B cell (primary cell): ENCODE results near the gene HECTD1. TPM values are rescaled to one million over a fixed set of nuclear protein-coding genes. Genes with fewer than 3 reads are reported as not detected.

Source experiments
- ATAC-seq: fragments of 200-7000 bp; cut with Tn5 transposase; one replicate; pipeline ENCODE4 v1.10.0; 2021; ENCODE audit warnings: low read depth, mild to moderate bottlenecking, moderate number of reproducible peaks, moderate library complexity
- CTCF ChIA-PET: fragments of 350-600 bp; sonication (Branson Sonifier 250); formaldehyde crosslinking; loops from one replicate; lab custom pipeline; 2021; ENCODE audit warnings: antibody characterized with exemption, inconsistent platforms; lab: Charles Lee
- POLR2A ChIA-PET: fragments of 350-600 bp; sonication (Branson Sonifier 250); formaldehyde crosslinking; loops from one replicate; lab custom pipeline; 2021; ENCODE audit warnings: antibody characterized with exemption; lab: Charles Lee
- DNase-seq: peaks from one replicate; pipeline ENCODE4 v3.0.0; 2013
- H2AFZ ChIP-seq: 2 replicates; pipeline ENCODE4 v1.6.1; 2012; ENCODE audit warnings: mild to moderate bottlenecking, low read depth, low read length; ENCODE audit not compliant: insufficient read depth, poor library complexity, severe bottlenecking
- H3K27ac ChIP-seq, 2 donors: 1 replicate in 1 of 2; 2 replicates in 1 of 2; pipeline ENCODE4 v1.5.1; 2012 to 2013; ENCODE audit warnings: low read length in 2 of 2, mild to moderate bottlenecking in 2 of 2, moderate library complexity in 1 of 2
- H3K27me3 ChIP-seq, 4 experiments: fragments of 200-600 bp in 1 of 4; sonication (generic) in 1 of 4; replicated peaks in 1 of 4; 1 replicate in 2 of 4; 2 replicates in 2 of 4; pipeline versions ENCODE4 v1.6.1 to v1.7.0; 2013 to 2016; ENCODE audit warnings: low read length in 3 of 4, mild to moderate bottlenecking in 2 of 4, mixed read lengths in 1 of 4, moderate library complexity in 1 of 4; ENCODE audit not compliant: insufficient read depth in 4 of 4, control insufficient read depth in 3 of 4; ENCODE audit errors: control extremely low read depth in 1 of 4
- H3K36me3 ChIP-seq, 2 experiments: replicated peaks in 1 of 2; 1 replicate in 1 of 2; 2 replicates in 1 of 2; pipeline versions ENCODE4 v1.6.1 to v1.7.1; 2013; ENCODE audit warnings: low read length in 1 of 2; ENCODE audit not compliant: insufficient read depth in 2 of 2, control insufficient read depth in 1 of 2; ENCODE audit errors: control extremely low read depth in 1 of 2, extremely low read depth in 1 of 2
- H3K4me1 ChIP-seq, 2 donors: fragments of 200-600 bp in 1 of 2; sonication (generic) in 1 of 2; 1 replicate in 1 of 2; 2 replicates in 1 of 2; pipeline versions ENCODE4 v1.5.1 to v1.6.1; 2013 to 2017; ENCODE audit warnings: low read length in 2 of 2; ENCODE audit not compliant: control insufficient read depth in 2 of 2, insufficient read depth in 2 of 2
- H3K4me2 ChIP-seq: replicated peaks from 2 replicates; pipeline ENCODE3; 2012; ENCODE audit warnings: mild to moderate bottlenecking, low read depth, low read length; ENCODE audit not compliant: poor library complexity, severe bottlenecking
- H3K4me3 ChIP-seq, 5 experiments: fragments of 200-600 bp in 1 of 5; sonication (generic) in 1 of 5; 1 replicate in 3 of 5; 2 replicates in 2 of 5; pipeline versions ENCODE4 v1.5.1 to v1.7.0; 2011 to 2016; ENCODE audit warnings: low read length in 4 of 5, mild to moderate bottlenecking in 4 of 5, low read depth in 2 of 5, control low read depth in 1 of 5, moderate library complexity in 1 of 5; ENCODE audit not compliant: insufficient read depth in 1 of 5; ENCODE audit errors: control extremely low read depth in 1 of 5, extremely low read depth in 1 of 5
- H3K79me2 ChIP-seq: fragments of 200-600 bp; sonication (generic); one replicate; pipeline ENCODE4 v1.6.0; 2016; ENCODE audit warnings: low read length; ENCODE audit not compliant: control insufficient read depth, insufficient read depth
- H3K9ac ChIP-seq: fragments of 200-600 bp; sonication (generic); 2 replicates; pipeline ENCODE4 v1.6.1; 2017; ENCODE audit warnings: mild to moderate bottlenecking, low read length, moderate library complexity
- H3K9me3 ChIP-seq, 3 donors: one replicate each; pipeline versions ENCODE4 v1.6.1 to v1.7.1; 2013; ENCODE audit warnings: low read length in 2 of 3; ENCODE audit not compliant: control insufficient read depth in 2 of 3, insufficient read depth in 1 of 3; ENCODE audit errors: control extremely low read depth in 1 of 3
- H4K20me1 ChIP-seq: 2 replicates; pipeline ENCODE4 v1.6.0; 2012; ENCODE audit warnings: mild to moderate bottlenecking, low read length; ENCODE audit not compliant: insufficient read depth, control insufficient read depth, poor library complexity, severe bottlenecking
- H3K27ac Mint-ChIP-seq: one replicate; pipeline ENCODE4 v1.8.0; 2021; ENCODE audit warnings: mixed read lengths
- H3K27me3 Mint-ChIP-seq: one replicate; pipeline ENCODE4 v1.8.0; 2021; ENCODE audit warnings: mixed read lengths
- H3K4me1 Mint-ChIP-seq: one replicate; pipeline ENCODE4 v1.8.0; 2021; ENCODE audit warnings: mixed read lengths
- H3K4me3 Mint-ChIP-seq: one replicate; pipeline ENCODE4 v1.8.0; 2021; ENCODE audit warnings: mixed read lengths
- H3K9me3 Mint-ChIP-seq: one replicate; pipeline ENCODE4 v1.8.0; 2022; ENCODE audit warnings: mixed read lengths; ENCODE audit not compliant: insufficient read depth
- CTCF ChIP-seq: fragments of 200-600 bp; IDR thresholded peaks from one replicate; pipeline ENCODE4 v1.8.0; 2022; ENCODE audit warnings: antibody characterized with exemption, mild to moderate bottlenecking
- EZH2 ChIP-seq: IDR thresholded peaks from 2 replicates; pipeline ENCODE4 v1.6.1; 2012; ENCODE audit warnings: borderline replicate concordance, low read depth, mild to moderate bottlenecking, moderate library complexity, low read length; ENCODE audit not compliant: insufficient read depth, poor library complexity, severe bottlenecking
- WGBS: methylation state at CpG from one replicate; pipeline ENCODE4 v1.1.5; 2013; ENCODE audit warnings: missing lambda C conversion rate; ENCODE audit not compliant: insufficient coverage; 5-methylcytosine and 5-hydroxymethylcytosine counted together
- intact Hi-C: fragments of 100-400 bp; cut with micrococcal nuclease; formaldehyde crosslinking; loops from one replicate; pipeline ENCODE4 v1.10.0; 2022
- polyA plus RNA-seq: library from polyadenylated mRNA; depleted of rRNA; stranded (reverse); fragments of >200 nt; gene quantifications from 2 replicates; pipeline ENCODE4 v1.2.3, GENCODE V29; 2012
- total RNA-seq, 2 donors: library from RNA; stranded (reverse); fragments of 120-200 nt in 1 of 2; gene quantifications; 1 replicate in 1 of 2; 2 replicates in 1 of 2; pipeline versions ENCODE4 v1.2.3 to v1.2.4, GENCODE V29; 2013 to 2022

HECTD1 gene
- total and polyA plus RNA-seq, 2 donors (not counting 1 experiment from before 2014, with no cell fraction given), result 63.1 to 184 TPM

DNA sequence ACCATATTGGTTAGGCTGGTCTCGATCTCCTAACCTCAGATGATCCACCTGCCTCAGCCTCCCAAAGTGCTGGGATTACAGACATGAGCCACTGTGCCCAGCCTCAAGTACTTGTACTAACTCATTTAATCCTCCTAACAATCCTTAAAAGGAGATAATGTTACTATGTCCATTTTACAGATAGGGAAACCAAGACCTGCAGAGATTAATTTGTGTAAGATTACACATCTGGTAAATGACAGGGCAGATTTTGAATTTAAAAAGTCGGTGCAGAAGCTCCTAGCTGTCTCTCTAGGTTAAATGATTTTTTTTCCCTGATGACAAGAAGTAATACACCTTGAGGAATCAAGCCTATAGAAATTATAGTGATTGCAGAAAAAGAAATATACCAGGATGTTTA, 13.7 kb upstream of the HECTD1 start:
- Mint-ChIP-seq H3K4me3 (no peak overlapping the region), H3K27ac (no peak overlapping the region), H3K4me1 (no peaks in the 10 kb centered on the region), H3K9me3 (no peaks in the 10 kb centered on the region), H3K27me3 (no peaks in the 10 kb centered on the region)
- Histone ChIP-seq H2AFZ (no peak overlapping the region), H3K27me3 (no peaks in the 10 kb centered on the region), H3K9me3 (no peaks in the 10 kb centered on the region), H3K4me2 (no peak overlapping the region), H3K36me3 (no peaks in the 10 kb centered on the region), H4K20me1 (no peaks in the 10 kb centered on the region), H3K9ac (no peak overlapping the region), H3K4me3 (no peak overlapping the region), H3K4me1 (no peaks in the 10 kb centered on the region), H3K79me2 (no peaks in the 10 kb centered on the region), H3K27ac (no peak overlapping the region)
- DNase-seq (no peak), ATAC-seq (no peak)
- 100% methylated on average over 1 of the region's 2 CpGs for WGBS
- TF ChIP-seq EZH2 (no peak), CTCF (no peak)
- intact Hi-C loops, result no loop called here
- POLR2A ChIA-PET, result interaction anchor here (0.6 kb wide), 1 partner anchor 21 kb away, joined by 3 read pairs; no protein-coding TSS in a partner anchor
- CTCF ChIA-PET, result no interaction called here

- no peaks in the 10 kb centered on the region for H3K9me3 ChIP-seq
- no peak overlapping the region for H2AFZ ChIP-seq
- no peaks in the 10 kb centered on the region for H3K4me1 ChIP-seq
- Mint-ChIP-seq H3K27ac (no peak overlapping the region), H3K4me1 (no peaks in the 10 kb centered on the region), H3K27me3 (no peaks in the 10 kb centered on the region), H3K9me3 (no peaks in the 10 kb centered on the region), H3K4me3 (no peak overlapping the region)
- POLR2A ChIA-PET, result no interaction called here
- no peak overlapping the region for H3K4me3 ChIP-seq
- CTCF ChIA-PET, result no interaction called here
- no peak for ATAC-seq
- intact Hi-C loops, result no loop called here
- no peaks in the 10 kb centered on the region for H3K27me3 ChIP-seq
- no peak overlapping the region for H3K27ac ChIP-seq
- WGBS, result no CpG with 5 or more reads among the region's 3 CpGs
- no peak overlapping the region for H3K4me2 ChIP-seq
- TF ChIP-seq EZH2 (no peak), CTCF (no peak)
- no peaks in the 10 kb centered on the region for H4K20me1 ChIP-seq
- DNase-seq, result no peak
- H3K36me3 ChIP-seq, result no peaks in the 10 kb centered on the region
- no peaks in the 10 kb centered on the region for H3K79me2 ChIP-seq
- no peak overlapping the region for H3K9ac ChIP-seq
Observed at GRCh38 chr14:31219169-31219568, 11.6 kb upstream of the HECTD1 start.
